NCI-H2171 (cell line): Measurements from ENCODE around the gene NFATC3.
"Not testable (repeated sequence)": the region's sequence is repeated elsewhere in the genome, so short reads cannot be mapped to it uniquely, and the experiment has no call there.

Experiments
- DNase-seq: peaks from one replicate; lab custom pipeline; 2025; lab: John Stamatoyannopoulos, UW

The NFATC3 gene

GRCh38 chr16:68088130-68088972, 3.2 kb downstream of the NFATC3 start:
- DNase-seq: no peak

GRCh38 chr16:68089067-68089466, 3.9 kb downstream of the NFATC3 start:
- no peak for DNase-seq

- no peak for DNase-seq
Measured at GRCh38 chr16:68090130-68090529, 5.0 kb downstream of the NFATC3 start.

- no peak for DNase-seq
Measured at GRCh38 chr16:68090533-68090932, 5.4 kb downstream of the NFATC3 start.

GRCh38 chr16:68091380-68092261, 6.5 kb downstream of the NFATC3 start:
- DNase-seq: peak; percentile 61

- not testable (repeated sequence) for DNase-seq
Measured at GRCh38 chr16:68092275-68092674, 7.1 kb downstream of the NFATC3 start.

GRCh38 chr16:68093816-68094613, 8.8 kb downstream of the NFATC3 start:
- DNase-seq: no peak

- no peak for DNase-seq
Measured at GRCh38 chr16:68094614-68094934, 9.4 kb downstream of the NFATC3 start.

- no peak for DNase-seq
Measured at GRCh38 chr16:68096491-68096890, 11.3 kb downstream of the NFATC3 start.

- DNase-seq: no peak
Measured at GRCh38 chr16:68097088-68097487, 11.9 kb downstream of the NFATC3 start.

- DNase-seq: no peak
Measured at GRCh38 chr16:68097895-68098294, 12.7 kb downstream of the NFATC3 start.

GRCh38 chr16:68100488-68100887, 15.3 kb downstream of the NFATC3 start:
- DNase-seq: no peak

- DNase-seq: no peak
Measured at GRCh38 chr16:68105611-68106010, 20.4 kb downstream of the NFATC3 start.

- DNase-seq: not testable (repeated sequence)
Measured at GRCh38 chr16:68107230-68107928, 22.2 kb downstream of the NFATC3 start.

- not testable (repeated sequence) for DNase-seq
Measured at GRCh38 chr16:68109156-68109555, 24.0 kb downstream of the NFATC3 start.

- DNase-seq: not testable (repeated sequence)
Measured at GRCh38 chr16:68110611-68111010, 25.4 kb downstream of the NFATC3 start.

- no peak for DNase-seq
Measured at GRCh38 chr16:68111379-68111778, 26.2 kb downstream of the NFATC3 start.

GRCh38 chr16:68113059-68113761, 28.0 kb downstream of the NFATC3 start:
- no peak for DNase-seq

- no peak for DNase-seq
Measured at GRCh38 chr16:68113765-68114240, 28.6 kb downstream of the NFATC3 start.

GRCh38 chr16:68114939-68115338, 29.8 kb downstream of the NFATC3 start:
- not testable (repeated sequence) for DNase-seq

- no peak for DNase-seq
Measured at GRCh38 chr16:68115851-68116250, 30.7 kb downstream of the NFATC3 start.
